NCI-H345 treated with DMSO at 0.1 percent for 48 hours (cell line): ENCODE measurements around the gene CCDC88C.
A peak's percentile ranks its signal among the peaks of the same experiment; 100 is the strongest.

Experiments
- DNase-seq: peaks from one replicate; lab custom pipeline; 2025; ENCODE audit not compliant: unreplicated experiment; lab: John Stamatoyannopoulos, UW

The CCDC88C gene

DNA sequence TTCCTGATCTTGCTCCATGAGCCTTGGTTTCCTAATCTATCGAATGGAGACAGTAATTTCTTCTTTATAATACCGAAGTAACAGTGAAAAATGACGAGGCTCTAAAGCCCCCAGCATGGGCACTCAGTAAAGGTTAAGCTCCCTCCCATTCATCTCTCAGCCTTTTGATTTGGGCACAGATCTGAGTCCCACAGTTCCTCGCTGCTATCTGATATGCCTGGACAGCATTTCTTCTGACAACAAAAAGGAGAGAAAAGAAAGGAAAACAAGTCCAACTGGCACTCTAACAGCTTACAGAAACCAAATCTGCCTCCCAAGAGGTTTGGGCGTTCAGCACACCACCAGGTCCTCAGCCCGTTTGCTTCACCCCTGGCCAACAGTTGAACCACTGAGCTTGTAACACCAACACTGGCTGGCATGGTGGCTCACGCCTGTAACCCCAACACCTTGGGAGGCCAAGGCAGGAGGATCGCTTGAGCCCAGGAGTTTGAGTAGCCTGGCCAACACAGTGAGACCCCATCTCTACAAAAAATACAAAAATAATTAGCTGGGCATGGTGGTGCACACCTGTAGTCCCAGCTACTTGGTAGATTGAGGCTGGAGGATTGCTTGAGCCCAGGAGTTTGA lies 19.5 kb downstream of the CCDC88C start:
- no peak for DNase-seq

DNA sequence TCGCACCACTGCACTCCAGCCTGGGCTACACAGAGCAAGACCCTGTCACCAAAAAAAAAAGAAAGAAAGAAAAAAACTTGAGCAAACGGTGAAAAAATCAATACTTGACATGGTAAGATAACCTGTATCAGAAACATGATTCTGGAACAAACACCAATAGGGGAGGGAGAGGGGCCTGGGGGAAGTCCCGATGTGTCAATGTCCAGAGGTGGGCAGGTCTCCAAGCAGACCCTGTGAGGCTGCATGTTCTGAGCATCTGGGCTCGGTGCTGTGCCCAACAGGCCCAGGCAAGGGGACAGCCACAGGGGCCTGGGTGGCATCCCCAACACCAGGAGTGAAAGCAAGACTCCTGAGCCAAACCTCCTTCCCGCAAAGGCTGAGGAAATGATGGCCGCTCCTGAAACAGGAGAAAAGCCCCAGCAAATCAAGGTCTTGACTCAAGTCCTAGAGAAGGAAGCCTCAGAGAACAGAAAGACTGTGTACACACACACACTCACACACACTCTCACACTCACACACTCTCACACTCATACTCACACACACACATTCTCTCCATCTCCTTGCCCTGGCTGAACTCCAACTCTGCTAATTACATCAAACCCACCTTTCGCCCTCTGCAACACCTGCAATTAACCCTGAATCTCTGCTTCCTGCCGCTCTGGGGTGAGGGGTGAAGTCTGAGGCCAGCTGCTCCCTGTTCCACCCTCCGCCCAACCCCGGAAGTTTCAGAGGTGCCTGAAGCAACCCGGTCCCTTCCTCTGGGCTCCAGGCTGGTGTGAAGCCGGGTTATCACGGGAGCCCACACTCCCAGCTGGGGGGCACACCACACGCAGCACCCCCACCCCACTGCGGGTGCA lies 20.4 kb downstream of the CCDC88C start:
- no peak for DNase-seq

DNA sequence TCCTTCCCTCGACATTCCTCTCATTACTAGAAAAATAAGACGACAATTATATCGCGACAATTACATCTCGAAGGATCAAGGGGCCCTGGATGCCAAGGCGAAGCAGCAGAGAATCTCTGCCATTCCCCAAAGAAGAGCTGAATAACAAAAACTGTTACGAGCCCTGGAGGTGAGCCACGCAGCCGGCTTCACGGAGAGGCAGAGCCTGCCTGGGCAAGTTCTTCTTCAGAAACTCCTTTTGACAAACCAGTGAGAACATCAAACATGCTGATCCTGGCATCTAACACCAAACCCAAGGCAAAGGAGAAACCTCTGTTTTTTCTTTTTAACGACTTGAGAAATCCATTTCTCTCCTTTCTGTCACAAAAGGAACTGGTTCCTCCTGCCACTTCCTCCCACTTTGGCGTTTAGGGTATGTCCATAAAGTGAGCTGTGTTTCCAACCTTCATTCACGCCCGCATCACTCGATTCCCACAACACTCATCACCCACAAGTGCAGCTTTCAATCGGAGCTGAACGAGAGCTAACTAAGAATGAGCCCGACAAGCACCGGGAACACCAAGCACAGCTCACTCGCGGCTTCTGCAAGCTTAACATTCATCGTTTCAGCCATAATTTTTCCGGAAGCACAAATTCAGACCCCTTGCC lies 21.5 kb downstream of the CCDC88C start:
- DNase-seq = peak; percentile 60

DNA sequence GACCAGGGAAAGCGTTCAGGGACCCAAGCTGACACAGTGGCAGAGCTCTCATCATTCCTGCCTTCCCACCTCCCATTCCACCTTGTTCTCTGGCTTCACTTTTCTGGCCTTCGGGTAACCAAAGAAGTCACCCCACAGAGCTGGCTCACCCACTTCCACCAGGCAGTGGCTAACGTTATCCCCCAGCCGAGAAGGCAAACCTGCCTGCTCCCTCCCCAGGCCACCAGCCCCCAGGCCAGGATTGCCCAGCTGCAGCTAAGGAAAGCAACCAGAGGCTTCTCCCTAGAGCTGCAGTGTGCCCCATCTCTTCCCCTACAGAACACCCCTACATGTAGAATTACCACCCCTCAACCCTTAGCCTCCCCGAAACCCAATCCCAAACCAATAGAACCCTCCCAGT lies 22.2 kb downstream of the CCDC88C start:
- no peak for DNase-seq

DNA sequence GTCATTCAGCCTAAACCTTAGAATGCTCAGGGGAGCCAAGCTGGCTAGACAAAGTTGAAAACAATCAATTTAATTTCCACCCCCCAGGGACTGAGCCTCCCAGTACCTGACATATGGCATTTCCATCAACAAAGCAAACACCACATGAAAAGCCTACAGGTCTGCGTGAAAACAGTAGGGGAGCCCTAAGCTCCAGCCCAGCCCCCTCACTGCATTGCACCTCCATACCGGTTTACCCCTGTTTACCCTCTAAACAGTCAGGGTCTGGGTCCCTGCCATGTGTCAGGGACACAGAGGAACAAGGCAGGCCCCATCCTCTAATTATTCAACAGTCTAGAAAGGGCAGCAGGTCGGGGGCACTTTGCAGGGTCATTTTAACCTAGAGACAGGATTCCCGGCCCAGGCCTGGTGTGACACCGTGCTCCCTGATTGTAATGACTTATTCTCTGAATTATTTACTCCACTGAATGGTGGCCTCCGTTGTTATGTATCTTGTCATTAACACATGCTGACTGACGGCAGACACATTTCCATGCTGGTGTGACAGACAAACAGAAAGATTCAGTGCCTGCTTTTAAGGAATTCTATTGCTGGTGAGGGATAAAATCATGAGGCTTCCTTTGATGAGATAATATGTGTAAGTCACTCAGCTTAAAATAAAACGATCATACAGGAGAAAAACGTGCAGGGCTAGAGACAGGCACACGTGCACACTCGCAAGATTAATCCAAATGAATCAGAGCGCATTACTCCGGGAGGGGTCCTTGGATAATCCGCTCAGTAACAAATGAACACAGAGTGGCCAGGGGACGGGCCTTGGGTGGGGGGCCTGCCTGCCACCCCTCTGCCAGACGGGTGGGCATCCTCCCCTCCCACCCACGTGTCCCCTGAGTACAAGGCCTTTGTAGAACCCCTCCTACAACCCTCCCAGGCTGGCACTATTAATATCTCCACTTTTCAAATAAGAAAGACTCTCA lies 23.2 kb downstream of the CCDC88C start:
- peak; percentile 18 for DNase-seq

DNA sequence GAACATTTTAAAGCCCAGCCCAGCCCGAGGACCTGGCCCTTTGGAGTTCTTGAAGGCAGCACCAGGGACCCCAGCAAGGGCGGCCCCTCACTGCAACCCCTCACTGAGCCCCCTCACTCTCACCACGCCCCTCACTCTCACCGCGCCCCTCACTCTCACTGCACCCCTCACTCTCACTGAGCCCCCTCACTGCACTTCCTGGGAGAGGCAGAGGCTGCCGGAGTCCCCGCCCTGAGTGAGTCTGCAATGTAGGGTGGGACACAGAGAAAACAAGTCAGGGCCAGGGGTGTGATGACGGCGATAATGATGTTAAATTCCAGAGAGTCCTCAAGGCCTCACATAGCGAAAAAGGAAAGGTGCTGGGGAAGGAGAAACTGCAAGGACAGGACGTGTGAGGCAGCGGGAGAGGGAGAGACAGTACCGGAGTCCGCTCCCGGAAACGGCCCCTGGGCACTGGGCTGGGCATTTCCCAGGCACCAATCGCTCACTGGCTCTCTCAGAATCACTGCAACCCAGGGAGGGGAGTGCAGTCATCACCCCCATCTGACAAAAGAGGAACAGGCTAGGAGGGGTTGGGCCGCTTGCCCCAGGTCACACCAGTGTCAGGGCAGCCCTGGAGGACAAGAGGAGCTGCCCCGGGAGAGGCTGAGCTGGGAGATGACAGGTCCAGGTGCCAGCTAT lies 24.9 kb downstream of the CCDC88C start:
- DNase-seq = no peak

DNA sequence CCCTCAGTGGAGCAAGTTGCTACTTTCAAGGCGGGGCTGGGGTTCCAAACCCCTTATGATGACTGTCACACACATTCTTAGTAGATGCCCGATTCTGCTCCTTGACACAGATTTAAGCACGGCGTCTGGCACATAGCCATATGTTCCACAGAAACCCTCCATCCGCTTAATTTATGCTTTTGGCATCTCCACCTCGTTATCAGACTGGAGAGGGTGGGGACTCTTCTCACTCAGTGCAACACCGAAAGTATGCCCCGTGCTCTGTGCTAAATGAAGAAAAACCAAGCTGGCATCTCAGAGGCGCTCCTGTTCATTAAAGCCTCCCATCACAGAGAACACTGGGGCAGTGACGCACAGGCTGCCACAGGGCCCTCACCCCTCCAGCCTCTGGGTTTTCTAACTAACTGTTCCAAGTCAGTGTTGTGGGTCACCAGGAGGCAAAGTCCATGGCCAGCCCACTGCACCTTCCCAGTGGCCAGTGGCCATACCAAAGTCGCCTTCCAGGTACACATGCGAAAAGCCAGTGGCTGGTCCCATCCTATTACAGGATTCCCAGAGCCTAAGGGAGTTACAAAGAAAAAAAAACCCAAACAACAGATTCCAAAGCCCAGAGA lies 27.3 kb downstream of the CCDC88C start:
- no peak for DNase-seq

DNA sequence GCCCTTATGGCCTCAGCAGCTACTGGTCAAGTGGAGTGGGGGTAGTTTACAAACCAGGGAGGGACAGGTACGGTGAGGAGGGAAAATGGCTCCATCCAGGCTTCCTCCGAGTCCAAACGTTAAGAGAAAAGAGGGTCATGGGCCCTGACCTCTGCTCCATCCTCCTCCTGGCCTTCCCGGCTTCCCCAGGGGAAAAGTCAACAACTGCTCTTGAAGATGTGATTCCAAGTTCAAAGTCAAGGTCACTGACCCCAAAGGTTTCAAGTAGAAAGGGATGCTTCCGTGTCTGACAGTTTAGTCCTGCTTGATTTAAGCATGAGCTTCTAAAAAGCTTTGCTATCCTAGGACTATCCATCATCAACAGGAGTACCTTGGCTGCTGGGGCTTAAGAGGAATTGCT lies 28.5 kb downstream of the CCDC88C start:
- DNase-seq = no peak

DNA sequence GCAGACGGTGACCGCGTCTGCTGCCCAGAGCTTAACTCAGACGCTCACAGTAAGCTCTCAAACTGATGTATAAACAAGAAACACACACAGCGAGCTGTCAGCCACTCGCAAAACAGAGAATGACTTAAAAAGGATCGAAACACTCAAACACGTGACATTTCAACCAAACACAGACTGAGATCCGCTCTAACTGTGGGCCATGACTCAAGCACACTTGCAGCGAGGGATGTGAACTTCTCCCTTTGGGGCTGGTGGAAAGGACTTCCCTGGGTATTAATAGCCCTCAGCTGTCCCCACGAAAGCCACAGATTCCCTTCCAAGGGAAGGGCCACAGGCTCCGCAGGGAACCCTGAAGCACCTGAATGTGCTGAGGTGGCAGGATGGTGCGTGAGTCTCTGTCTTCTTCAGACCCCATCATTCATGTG lies 29.1 kb downstream of the CCDC88C start:
- DNase-seq = no peak

DNA sequence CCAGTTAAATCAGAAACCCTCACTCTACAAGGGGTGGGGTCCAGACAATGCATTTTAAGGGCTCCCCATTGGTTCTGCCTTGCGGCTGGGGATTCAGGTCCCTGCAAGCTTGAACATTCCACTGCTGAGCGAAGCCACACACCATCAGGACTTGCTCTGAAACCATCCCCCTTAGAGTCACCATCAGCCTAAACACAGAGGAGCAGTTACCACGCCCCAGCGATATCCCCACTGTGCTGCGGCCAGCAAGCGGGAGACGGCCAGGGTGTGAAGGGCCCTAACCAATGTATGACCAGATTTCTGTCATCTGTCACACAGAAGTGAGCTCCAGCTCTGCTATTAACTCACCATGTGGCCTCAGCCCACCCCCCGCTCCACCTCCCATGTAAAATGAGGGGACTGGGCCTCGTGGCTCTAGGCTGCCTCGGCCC lies 29.7 kb downstream of the CCDC88C start:
- DNase-seq = no peak

DNA sequence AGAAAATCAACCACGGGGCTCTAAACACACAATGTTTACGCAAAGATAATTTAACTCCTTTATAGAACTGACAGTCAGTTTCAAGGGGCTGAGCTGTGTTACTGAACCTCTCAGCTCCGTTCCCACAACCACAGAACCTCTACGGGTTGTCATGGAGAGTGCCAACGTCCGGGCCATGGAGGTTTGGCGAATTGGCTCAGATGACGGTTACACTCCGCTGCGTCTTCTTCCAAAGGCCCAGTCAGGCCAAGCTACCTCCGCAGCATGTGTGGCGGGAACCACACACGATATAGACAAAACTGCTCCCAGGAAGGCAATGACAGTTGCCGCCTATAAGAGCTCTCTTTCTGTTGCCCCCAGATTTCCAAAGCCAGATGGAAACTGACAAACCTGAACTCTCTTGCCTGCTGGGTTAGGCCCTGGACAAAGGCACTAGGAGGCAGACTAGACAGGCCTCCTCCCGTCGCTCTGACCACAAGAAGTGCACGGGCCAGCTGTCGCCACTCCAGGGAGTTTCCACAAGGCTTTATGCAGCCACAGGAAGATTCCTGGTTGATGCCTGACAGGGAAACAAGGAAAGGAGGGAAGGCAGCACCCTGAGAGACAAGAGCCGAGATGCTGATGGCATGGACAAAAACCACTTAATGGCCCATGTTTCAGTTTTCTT lies 30.3 kb downstream of the CCDC88C start:
- no peak for DNase-seq

DNA sequence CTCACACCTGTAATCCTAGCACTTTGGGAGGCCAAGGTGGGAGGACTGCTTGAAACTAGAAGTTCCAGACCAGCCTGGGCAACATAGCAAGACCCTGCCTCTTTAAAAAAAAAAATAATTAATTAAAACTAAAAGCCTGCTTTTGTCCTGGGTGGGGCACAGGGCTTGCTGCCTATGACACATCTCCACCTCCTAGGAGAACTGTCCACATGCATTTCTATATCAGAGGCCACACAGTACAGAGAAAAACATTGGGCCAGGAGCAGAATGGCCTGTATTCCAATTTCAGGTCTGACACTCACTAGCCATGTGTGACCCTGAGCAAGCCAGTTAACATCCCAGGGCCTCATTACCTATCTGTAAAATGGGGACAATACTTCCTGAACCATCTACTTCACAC lies 31.9 kb downstream of the CCDC88C start:
- no peak for DNase-seq

DNA sequence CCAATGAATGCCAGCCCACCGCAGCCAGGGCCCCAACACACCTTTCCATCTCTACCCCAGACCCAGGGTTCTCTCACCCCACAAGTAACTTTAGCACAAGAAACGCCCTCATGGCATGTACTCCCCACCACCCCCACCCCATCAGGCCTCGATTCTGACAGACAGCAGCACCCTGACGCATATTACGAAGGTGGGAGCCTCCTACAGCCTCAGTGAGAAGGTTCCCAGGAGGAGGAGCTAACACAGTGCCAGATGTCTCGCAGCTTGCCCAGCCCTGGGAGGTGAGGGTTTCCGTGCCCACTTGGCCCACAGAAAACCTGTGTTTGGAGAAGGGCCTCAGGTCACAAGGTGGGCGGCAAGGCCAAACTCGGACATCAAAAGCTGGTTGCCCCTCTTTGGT lies 32.4 kb downstream of the CCDC88C start:
- no peak for DNase-seq

DNA sequence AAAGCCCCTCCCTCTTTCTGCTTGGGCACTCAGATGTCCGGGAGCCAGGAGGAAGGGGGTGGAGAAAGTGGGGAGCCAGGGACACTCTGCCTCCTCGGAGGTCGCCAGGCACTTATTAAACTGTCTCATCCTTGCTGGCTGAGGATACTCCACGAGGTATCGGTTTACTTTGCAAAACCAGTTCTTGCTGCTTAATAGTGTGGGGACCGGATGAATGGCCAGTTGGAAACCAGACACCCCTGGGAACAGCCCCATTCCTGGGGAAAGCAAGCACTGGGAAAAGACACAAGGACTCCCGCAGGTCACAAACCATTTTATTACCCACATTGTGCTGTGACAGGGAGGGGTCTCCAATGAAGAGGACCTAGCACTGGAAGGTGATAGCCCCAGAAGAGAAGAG lies 34.2 kb downstream of the CCDC88C start:
- DNase-seq = no peak

DNA sequence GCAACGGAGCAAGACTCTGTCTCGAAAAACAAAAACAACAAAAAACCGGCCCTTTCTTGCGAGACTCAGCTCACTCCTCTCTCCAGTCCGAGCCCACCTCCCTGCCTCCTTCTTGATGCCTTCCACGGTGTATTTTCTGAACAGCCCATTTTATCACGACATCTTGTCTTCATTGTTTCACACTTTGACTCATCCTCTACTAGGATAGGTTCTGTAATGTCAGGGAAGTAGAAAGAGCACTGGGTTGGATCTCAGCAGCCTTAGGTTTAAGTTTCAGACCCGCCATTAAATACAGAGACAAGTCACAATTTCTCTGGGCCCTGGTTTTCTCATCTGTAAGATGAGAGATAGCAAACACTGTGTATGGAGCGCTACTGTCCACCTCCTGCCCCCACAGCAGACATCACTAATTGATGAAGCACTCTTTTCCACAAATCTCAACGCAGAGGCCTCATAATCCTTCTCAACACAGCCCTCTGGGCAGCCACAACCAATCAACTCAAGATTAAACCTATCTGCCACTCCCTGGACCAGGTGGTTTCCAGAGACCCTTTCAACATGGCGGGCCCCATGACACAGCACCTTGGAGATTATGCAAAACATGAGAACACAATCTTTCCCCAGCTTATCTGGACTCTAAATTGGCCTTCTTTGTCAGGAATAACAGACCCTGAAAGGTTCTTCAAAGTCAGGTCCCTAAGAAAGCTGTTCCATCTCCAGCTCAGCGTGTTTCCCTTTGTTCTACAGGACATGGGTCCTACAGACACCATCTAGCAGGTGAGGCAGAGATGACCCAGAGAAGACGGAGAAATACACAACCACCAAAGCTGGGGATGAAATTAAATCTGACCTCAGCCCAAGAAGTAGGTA lies 35.6 kb downstream of the CCDC88C start:
- no peak for DNase-seq

DNA sequence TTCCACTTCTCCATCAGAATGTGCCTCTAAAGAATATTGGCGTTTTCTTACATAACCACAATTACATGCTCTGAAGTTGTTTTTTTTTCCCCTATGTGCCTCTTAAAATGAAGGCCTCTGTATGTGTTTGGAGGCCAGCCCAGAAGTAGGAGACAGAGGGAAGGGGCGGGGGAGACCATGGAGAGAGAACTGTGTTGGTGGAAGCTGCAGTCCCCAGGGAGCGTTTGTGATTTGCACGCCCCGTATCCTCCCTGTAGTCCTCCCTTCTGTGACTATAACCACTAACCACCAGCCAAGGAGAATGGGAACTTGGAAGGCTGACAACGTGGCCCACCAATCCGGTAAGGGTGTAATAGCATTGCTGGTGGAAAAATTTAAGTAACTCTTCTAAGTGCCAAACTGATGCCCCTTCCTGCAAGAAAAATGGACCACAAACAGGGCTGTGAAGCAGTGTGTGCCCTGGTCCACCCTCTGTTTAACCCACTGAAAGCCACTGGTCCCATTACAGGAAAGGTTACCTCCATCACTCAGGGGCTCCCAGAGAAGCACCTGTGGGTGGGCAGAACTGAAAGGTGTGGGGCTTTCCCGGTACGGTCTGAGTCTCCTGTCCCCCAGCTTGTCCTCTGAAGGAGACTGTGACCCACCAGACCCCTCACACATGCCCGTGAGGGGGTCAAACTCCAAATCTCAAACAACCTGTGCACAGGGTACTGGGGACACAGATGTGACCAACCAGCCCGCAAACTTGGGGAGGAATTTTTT lies 36.8 kb downstream of the CCDC88C start:
- peak; percentile 83 for DNase-seq

DNA sequence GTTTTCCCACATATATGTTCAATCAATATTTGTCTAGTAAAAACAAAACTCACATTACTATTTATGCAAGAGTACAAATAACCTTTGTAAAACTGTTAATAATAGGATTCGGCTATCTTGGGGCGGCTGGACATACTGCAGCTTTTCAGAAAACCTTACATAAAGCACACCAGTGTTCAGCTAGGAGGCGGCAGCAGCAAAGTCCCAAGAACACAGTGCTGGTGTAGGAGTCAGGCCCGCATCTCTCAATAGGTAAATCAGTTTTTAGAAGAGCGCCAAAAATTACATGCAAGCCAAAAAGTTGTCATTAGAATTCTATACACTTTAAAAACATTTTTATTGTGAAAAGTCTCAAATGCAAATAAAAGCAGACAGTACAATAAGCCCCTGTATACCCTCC lies 37.5 kb downstream of the CCDC88C start:
- no peak for DNase-seq

DNA sequence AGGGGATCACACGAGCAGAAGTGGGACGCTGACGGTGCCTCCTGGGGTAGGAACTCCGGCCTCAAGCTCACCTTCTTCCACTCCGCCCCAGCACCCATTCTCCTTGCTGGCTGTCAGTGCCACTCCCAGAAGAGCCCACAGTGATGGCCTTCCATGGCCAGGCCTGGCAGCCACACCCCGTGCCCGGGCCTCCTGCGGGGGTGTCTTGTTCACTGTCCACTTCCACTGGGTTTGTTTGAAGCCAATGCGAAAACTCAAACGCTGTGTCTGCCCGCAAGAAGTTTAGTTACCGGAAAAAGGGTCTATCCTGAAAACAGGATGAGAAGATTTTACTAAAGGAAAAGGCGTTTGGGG lies 38.1 kb downstream of the CCDC88C start:
- DNase-seq = no peak
